ENCODE data around the gene DOCK3.
"Not testable (repeated sequence)": the region's sequence is repeated elsewhere in the genome, so short reads cannot be mapped to it uniquely, and the experiment has no call there.

DOCK3 gene

GRCh38 chr3:50901097-50901496 lies 226.4 kb downstream of the DOCK3 start:
- DNase-seq = not testable (repeated sequence)

DNA sequence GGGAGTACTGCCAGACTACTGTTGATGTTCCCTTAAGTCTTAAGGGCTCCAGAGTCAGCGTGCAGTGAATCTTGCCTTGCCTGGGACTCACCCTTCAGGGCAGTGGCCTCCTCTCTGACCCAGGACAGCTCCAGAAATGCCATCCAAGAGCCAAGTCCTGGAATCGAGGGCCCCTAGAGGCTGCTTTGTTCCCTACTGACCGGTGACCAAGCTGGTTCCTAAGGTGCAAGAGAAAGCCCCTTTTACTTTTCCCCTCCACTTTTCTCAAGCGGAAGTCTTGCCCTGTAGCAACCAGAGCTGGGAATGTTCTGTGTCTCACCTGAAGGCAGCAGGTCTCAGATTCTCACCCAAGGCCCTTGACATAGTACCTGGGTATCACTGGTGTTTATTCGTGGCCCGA lies 238.0 kb downstream of the DOCK3 start:
- DNase-seq = no peak

DNA sequence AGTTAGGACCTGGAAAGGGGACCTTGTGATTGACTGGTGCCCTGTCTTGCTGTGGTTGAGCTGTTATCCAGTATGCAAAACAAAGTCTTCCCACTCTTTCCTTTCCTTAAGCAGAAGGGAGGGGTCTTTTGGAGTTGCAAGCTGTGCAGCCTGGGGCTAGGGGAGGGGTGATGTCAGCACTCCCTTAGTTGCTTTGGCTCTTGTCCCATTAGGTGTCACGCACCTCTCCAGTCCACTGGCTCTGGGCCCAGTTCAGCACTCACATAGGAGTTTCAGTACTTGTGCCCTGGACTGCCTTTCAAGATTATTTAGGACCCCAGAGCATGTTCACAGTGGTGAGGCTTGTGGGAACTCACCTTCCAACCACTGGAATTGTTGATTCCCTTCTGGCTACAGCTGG lies 238.5 kb downstream of the DOCK3 start:
- DNase-seq = no peak

GRCh38 chr3:50922071-50922470 lies 247.3 kb downstream of the DOCK3 start:
- DNase-seq = not testable (repeated sequence)

GRCh38 chr3:50923955-50924354 lies 249.2 kb downstream of the DOCK3 start:
- DNase-seq = no peak

DNA sequence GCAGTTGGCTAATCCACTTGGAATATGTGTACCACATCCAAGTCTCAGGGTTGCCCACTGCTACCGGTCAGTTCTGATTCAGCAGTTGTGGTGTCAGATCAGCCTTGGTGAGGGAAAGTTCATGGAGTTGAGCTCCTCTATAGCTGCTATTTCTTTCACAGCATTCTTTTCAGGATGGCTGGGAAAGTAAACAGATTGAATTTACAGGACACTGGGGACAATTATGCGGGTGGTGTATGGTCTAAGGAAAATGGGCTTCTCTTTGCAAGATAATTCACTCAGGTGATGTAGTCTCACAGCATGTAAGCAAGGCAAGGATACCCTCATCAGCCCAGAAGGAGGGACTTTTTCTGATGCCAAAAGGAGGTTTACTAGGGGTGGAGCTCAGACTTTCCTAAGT lies 249.9 kb downstream of the DOCK3 start:
- DNase-seq = no peak

- no peak for DNase-seq
Observed at GRCh38 chr3:50926868-50927267, 252.1 kb downstream of the DOCK3 start.

GRCh38 chr3:50930371-50931208 lies 255.9 kb downstream of the DOCK3 start:
- no peak for DNase-seq

DNA sequence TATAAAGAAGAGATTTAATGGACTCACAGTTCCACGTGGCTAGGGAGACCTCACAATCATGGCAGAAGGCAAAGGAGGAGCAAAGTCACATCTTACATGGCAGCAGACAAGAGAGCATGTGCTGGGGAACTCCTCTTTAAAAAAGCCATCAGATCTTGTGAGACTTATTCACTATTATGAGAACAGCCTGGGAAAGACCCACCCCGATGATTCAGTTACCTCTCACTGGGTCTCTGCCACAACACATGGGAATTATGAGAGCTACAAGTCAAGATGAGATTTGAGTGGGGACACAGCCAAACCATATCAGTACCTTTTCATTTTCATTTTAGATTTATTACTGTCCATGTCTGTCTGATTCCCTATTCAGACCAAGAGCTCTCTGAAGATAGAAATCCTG lies 258.2 kb downstream of the DOCK3 start:
- peak; percentile 19 to 22 (median 20) for DNase-seq

DNA sequence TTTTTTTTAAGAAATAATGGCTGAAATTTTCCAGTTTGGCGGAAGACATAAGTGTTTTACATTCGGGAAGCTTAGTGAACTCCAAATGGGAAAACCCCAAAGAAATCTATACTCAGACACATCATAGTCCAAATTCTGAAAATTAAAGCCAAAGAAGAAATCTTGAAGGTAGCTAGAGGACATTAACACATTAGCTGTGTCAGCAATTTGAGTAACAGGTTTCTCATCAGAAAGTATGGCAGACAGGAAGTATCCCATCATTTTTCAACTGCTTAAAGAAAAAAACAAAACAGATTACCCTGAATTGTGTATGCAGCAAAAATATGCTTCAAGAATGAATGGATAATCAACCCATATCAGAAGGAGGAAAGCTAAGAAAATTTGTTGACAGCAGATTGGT lies 261.7 kb downstream of the DOCK3 start:
- DNase-seq = no peak

GRCh38 chr3:50947419-50947818 lies 272.7 kb downstream of the DOCK3 start:
- DNase-seq = no peak

DNA sequence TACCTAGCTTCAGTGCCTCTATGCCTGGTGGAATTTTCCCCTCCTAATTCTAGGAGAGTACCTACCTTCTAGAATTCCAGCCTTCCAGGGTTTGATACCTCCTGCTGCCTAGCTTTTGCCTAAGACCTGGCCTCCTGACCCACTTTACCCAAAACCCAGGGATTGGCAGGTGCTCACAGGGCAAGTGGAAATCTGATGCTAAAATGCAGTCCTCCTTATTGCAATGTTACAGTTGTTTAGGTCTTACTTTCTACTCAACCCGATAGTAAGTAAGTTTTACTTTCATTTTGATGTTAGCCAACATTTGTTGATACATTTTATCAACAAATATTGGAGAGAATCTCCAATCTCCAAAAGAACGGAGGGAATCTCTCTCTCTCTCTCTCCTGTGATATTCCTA lies 275.9 kb downstream of the DOCK3 start:
- no peak for DNase-seq

GRCh38 chr3:50953825-50954414 lies 279.2 kb downstream of the DOCK3 start:
- no peak for DNase-seq

DNA sequence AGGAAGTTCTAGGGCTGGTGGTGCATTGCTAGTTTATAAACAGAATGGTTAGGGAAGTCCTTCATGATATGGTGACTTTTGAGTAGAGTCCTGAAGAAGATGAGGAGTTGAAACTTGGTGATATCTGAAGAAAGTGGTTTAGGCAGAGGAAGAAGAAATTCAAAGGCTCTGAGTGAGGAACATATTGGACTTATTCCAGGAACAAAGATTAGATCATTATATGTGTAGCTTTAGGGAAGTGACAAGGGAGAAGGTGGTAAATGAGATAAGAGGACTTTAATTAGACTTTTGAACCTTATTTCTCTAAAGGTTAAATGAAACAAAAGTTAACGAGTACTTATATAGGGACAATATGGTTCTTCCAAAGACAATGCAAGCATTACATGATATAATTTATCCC lies 286.7 kb downstream of the DOCK3 start:
- DNase-seq = peak in 1 of 3 donors; percentile 13

GRCh38 chr3:50971487-50971924 lies 296.8 kb downstream of the DOCK3 start:
- peak; percentile 60 to 74 (median 62) for DNase-seq

GRCh38 chr3:50972029-50972428 lies 297.3 kb downstream of the DOCK3 start:
- no peak for DNase-seq

DNA sequence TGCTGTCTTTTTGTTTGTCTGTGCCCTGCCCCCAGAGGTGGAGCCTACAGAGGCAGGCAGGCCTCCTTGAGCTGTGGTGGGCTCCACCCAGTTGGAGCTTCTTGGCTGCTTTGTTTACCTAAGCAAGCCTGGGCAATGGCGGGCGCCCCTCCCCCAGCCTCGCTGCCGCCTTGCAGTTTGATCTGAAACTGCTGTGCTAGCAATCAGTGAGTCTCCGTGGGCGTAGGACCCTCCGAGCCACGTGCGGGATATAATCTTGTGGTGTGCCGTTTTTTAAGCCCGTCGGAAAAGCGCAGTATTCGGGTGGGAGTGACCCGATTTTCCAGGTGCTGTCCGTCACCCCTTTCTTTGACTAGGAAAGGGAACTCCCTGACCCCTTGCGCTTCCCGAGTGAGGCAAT lies 303.9 kb downstream of the DOCK3 start:
- not testable (repeated sequence) for DNase-seq

DNA sequence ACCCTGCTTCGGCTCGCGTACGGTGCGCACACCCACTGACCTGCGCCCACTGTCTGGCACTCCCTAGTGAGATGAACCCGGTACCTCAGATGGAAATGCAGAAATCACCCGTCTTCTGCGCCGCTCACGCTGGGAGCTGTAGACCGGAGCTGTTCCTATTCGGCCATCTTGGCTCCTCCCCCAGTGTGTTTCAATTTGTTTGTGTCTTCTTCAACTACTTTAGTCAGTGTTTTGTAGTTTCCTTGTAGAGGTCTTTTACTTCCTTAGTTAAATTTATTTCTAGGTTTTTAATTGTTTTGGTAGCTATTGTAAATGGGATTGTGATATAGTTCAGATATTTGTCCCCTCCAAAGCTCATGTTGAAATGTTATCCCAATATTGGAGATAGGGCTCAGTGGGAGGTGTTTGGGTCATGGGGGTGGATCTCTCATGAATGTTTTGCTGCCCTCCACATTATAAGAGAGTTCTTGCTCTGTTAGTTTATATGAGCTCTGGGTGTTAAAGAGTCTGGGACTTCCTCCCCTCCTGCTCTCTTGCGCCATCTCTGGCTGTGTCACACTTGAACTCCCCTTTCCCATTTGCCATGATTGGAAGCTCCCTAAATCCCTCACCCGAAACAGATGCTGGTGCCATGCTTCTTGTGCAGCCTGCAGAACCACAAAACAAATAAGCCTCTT lies 304.4 kb downstream of the DOCK3 start:
- DNase-seq = peak in 2 of 3 donors; percentile 5

GRCh38 chr3:50982540-50983325 lies 308.0 kb downstream of the DOCK3 start:
- DNase-seq = no peak

GRCh38 chr3:50983887-50984286 lies 309.2 kb downstream of the DOCK3 start:
- DNase-seq = no peak

DNA sequence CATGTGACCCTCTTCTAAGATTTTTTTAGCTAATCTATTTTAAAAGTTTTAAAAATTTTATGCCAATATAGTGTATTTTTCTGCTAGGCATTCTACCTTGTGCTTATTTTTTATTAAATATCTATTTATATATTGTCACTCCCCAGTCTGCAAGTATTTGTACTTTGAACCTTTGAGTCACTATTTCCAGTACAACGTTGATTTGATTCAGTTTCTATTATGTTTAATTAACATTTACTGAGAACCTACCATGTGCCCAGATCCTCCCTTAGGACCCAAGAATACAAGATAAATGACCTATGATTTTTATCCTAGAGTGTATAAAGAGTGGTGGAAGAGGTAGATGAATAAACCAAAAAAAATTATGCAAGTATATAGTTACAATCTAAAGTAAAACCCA lies 311.2 kb downstream of the DOCK3 start:
- DNase-seq = no peak

DNA sequence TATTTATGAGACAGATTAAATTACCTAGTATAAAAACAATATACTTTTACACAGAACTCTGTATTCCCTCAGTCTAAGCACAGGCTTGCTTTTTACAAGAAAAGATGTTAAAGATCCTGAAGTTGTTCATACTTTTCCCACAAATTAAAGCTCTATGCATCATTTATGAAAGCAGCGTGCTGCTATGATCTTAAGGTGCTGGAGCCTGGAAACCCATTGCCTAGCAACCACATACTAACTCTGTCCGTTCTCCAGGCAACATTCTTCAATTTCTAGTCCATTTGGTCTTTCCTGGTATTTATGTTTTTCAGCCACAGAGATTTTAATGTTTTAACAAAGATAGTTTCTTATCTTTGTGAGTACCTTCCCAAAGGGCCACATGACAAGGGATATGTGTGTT lies 312.0 kb downstream of the DOCK3 start:
- DNase-seq = no peak

DNA sequence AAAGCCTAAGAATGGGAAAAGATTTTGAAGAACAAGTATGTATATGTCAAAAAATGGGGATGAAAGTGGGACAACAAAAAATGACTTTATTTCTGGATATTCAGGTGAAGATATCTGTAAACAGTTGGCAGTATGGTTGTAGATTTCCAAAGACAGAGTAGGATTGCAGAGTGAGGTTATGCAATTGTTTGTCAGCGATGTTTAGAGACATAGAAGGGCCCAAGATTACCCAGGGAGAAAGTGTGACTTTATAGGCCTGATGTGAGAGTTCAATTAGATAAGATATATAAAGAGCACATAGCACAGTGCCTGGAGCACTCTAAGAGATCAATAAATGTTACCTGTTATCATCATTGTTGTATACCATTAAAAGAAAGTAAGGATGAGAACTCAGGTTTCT lies 319.8 kb downstream of the DOCK3 start:
- DNase-seq = no peak
